HG03175 (cell line): ENCODE data around the gene FBRSL1.
"Not testable (repeated sequence)": the region's sequence is repeated elsewhere in the genome, so short reads cannot be mapped to it uniquely, and the experiment has no call there.

ENCODE experiments used
- ATAC-seq: cut with Tn5 transposase; IDR thresholded peaks from one replicate; pipeline ENCODE4 v1.9.1; 2021; ENCODE audit warnings: mild to moderate bottlenecking, moderate library complexity; ENCODE audit not compliant: unreplicated experiment

Gene FBRSL1

GRCh38 chr12:132522592-132523380 lies 32.8 kb downstream of the FBRSL1 start:
- no peak for ATAC-seq

- peak; percentile 58 for ATAC-seq
Measured at GRCh38 chr12:132523576-132524331, 33.8 kb downstream of the FBRSL1 start.

DNA sequence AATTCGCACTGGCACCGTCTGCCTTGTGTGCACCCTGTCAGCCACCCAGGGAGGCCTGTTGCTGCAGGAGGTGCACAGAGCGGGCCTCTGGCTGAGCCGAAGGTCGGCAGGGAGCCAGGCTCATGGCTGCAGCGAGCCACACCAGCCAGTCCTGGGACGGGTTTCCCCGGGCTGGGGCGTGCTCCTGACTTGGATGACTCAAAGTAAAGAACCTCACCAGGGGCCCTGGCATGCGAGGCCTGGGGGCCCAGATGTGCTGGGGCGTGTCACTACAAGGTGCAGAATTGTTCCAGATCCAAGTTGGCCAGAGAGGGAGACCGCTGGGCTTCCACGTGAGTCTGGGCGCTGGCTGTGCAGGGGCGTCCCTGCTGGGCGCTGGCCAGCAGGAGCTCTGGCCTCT lies 34.5 kb downstream of the FBRSL1 start:
- ATAC-seq: no peak

DNA sequence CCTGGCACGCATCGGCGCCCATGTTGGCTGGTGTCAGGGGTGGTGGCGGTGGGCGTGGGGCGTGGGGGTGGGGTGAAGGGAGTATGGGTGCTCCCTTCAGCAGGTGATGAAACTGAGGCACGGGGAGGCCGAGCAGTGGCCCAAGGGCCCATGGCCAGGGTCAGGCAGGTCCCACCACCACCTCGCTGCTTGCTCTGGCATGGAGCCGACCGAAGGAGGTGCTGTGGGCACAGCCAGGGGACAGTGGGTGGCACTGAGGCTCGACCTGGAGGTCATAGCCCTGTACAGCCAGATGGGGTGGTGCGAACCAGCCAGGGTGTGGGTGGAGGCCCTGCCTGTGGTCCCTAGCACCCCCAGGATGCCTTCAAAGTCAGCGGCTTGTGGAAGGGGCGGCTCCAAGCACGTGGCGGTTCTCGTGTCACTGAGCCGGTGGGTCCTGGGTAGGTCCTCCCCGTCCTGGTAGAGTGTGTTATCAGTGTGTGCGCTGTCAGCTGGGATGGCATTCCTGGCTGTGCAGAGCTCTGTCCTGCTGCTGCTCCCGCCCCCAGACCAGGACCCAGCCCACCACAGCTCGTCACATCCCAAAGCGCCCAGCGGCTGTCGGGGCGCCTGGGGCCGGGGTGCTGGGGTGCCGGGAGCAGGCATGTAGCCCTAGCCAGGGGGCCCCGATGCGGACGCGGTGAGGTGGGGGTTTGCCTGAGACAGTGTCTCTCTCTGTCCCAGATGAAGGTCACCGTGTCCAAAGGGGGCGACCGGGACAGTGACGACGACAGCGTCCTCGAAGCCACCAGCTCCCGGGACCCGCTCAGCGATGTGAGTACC lies 35.3 kb downstream of the FBRSL1 start:
- ATAC-seq: no peak

DNA sequence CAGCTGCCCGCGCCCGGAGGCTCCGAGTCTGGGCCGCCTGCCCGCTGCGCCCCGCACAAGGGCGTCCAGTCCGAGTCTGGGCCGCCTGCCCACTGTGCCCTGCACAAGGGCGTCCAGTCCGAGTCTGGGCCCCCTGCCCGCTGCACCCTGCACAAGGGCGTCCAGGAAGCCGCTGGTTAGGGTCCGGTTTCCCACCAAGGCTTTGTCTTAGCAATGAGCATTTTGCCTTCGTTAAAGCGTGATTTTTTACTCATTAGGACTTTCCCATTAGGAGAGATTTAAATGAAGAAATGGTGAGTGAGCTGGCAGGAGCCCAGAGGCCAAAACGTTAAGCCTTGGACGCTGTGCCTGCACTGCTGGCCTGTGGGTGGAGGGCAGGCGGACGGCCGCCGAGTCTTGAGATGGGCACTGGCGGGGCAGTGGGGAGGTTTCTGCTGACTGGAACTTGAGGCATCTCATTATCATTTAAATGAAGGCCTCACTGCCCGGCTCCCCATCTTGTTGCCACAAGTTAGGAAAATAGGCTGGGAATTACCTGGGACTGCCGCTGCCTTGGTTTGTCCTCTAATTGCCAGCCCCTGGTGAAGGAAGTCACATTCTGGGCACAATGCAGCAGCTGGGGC lies 36.0 kb downstream of the FBRSL1 start:
- ATAC-seq: no peak

DNA sequence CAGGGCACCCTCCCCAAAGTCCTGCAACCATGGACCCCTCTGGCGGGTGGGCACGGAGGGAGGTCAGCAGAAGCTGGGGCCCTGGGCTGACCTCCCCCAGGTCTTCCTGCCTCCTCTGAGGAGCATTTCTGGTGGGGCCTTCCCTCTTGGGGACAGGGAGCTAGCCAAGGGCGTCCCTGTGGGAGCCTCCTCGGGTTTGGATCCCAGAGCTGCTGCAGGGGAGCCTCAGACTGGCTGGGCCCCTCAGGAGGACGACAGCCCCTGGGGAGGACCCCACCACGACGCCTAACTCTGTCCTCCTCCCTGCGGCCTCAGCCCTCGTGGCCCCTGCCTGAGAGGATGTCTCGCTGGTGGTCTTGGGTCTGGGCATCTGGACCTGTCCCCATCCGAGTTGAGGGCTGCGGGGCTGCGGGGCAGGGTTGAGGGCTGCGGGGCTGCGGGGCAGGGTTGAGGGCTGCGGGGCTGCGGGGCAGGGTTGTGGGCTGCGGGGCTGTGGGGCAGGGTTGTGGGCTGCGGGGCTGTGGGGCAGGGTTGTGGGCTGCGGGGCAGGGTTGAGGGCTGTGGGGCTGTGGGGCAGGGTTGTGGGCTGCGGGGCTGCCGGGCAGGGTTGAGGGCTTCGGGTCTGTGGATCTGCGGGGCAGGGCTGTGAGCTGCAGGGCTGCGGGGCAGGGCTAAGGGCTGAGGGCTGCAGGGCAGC lies 37.4 kb downstream of the FBRSL1 start:
- ATAC-seq: no peak

DNA sequence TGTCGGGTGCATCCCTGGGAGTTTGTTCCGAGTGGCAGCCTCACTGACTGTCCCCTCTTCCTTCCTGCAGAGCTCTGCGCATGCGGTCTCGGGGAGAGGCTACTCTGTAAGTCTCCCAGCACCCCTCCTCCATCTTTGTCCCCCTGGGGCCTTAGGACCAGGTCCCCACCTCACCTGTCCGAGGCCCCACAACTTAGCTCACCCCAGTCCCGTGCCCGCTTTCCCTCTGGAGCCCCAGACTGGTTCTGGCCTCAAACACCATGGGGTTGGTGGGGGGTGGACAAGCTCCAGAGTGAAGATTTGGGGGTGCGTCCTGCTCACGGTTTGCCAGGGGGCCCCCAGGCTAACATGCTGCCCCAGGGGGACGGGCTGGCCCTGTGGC lies 37.9 kb downstream of the FBRSL1 start:
- ATAC-seq: no peak

DNA sequence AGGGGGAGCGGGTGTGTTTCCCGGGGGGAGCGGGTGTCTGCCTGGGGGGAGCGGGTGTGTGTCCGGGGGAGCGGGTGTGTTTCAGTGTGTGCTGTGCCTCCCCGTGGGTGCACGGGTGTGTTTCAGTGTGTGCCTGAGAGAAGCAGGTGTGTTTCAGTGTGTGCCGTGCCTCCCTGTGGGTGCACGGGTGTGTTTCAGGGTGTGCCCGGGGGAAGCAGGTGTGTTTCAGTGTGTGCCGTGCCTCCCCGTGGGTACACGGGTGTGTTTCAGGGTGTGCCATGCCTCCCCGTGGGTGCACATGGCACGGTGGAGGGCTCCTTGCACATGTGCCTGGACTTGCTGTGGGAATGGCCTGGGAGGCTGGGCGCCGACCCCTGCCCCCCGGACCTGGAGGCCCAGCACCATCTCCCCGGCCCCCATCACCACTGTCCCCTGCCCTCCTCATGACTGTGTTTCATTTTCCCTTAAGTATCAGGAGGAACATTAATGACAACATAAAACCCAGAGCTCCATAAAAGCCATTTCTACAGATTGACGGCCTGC lies 38.7 kb downstream of the FBRSL1 start:
- no peak for ATAC-seq

- ATAC-seq: no peak
Measured at GRCh38 chr12:132529156-132529839, 39.3 kb downstream of the FBRSL1 start.

DNA sequence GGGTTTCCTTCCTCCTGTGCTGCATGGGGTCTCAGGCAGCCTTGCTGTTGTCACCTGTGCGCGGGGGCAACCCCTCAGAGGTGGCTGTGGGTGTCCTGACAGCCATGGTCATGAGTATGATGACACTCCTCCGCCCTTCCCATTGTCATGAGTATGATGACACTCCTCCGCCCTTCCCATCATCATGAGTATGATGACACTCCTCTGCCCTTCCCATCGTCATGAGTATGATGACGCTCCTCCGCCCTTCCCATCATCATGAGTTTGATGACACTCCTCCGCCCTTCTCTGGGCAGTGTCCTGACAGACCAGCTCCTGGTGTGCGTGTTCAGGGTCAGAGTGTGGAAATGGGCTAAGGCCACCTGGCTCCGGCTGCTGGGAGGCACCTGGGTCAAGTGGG lies 40.0 kb downstream of the FBRSL1 start:
- no peak for ATAC-seq

DNA sequence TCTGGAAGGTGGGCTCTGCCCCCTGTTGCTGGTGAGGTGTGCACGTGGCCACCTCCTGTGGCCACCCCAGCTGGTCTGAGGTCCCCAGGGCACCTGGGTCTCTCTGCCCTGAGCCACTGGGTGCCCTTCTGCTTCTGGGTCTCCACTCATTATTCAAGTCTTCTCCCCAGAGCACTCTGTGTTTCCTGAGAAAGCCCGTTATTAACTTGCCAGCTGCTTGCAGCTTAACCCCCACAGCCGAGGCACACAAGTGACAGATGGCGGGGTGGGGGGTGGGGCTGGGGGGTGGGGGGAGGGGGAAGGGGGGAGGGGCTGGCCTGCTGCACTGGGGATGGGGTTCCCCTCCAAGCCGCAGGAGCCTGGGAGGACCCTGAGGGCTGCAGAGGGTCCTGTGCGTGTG lies 40.5 kb downstream of the FBRSL1 start:
- no peak for ATAC-seq

DNA sequence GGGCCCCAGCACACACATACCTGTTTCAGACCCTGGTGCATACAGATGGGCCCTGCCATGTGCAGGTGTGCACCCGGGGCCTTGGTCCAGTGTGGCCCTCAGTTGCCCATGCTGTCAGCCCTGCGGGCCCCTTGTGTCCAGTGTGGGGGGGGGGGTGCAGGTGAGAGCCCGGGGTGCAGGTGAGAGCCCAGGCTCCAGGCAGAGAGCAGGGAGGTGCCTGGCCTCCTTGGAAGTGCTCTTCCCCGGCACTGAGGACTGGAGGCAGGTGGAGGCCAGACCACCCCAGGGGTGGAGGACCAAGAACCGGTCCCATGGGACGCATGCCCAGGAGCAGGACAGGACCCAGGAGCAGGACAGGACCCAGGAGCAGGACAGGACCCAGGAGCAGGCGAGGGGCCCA lies 40.9 kb downstream of the FBRSL1 start:
- no peak for ATAC-seq

- ATAC-seq: not testable (repeated sequence)
Measured at GRCh38 chr12:132532711-132533583, 43.0 kb downstream of the FBRSL1 start.

DNA sequence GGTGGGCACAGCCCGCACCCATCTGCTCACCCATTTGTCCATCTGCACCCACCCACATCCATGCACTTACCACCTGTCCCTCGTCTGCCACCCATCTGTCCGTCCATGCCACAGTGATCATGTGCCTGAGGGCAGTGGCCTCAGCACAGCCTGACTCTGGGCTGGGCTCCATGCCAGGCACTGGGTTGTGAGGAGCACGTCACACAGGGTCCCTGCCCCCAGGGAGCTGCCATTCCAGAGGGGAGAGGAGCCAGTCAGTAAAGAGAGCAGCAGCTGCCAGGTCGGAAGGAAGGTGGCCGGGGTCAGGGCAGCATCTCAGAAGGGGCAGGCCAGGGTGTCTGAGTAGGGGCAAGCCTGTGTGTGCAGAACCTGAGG lies 43.6 kb downstream of the FBRSL1 start:
- ATAC-seq: no peak

- no peak for ATAC-seq
Measured at GRCh38 chr12:132534076-132534475, 44.1 kb downstream of the FBRSL1 start.

- no peak for ATAC-seq
Measured at GRCh38 chr12:132535019-132535418, 45.1 kb downstream of the FBRSL1 start.

GRCh38 chr12:132536102-132536876 lies 46.3 kb downstream of the FBRSL1 start:
- ATAC-seq: no peak

DNA sequence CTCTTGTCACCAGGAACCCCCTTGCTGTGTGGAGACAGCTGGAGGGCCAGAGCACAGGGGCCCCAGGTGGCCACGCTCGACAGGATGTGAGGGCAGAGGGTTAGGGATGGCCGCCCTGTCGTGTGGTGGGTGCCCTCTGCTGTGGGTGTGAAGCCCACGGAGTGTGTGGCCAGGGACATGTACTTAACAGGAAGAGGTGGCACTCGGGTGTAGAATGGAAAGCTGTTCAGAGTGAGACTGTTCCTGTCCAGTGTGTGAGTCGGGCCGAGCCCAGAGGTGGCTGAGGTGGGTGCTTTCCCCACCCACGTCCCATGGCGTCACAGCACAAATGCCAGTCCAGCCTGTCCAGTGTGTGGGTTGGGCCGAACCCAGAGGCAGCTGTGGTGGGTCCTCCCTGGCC lies 47.1 kb downstream of the FBRSL1 start:
- no peak for ATAC-seq
